ENCODE measurements around the gene WWOX.

The WWOX gene

GRCh38 chr16:79247386-79247785 lies 1147.9 kb downstream of the WWOX start:
- Histone ChIP-seq H3K9me3 (ENCODE audit: insufficient read depth, low read length, severe bottlenecking) (no peaks in the 10 kb centered on the region), H3K4me2 (ENCODE audit: insufficient read depth, low read length) (no peak overlapping the region), H3K27me3 (ENCODE audit: insufficient read depth, low read length, poor library complexity) (no peaks in the 10 kb centered on the region), H3K79me2 (ENCODE audit: insufficient read depth, low read length) (no peaks in the 10 kb centered on the region), H3K9ac (ENCODE audit: low read depth, low read length) (no peak overlapping the region), H3K36me3 (ENCODE audit: insufficient read depth, low read length) (no peaks in the 10 kb centered on the region), H3K4me3 (ENCODE audit: low read depth in 1 of 2, low read length in 2 of 2) (no peak overlapping the region), H3K27ac (ENCODE audit: low read length) (no peak overlapping the region), H4K20me1 (ENCODE audit: insufficient read depth, low read length) (no peaks in the 10 kb centered on the region), H2AFZ (ENCODE audit: low read depth, low read length) (no peak overlapping the region), H3K4me1 (ENCODE audit: insufficient read depth, low read length) (no peaks in the 10 kb centered on the region)
- TF ChIP-seq CTCF (IDR thresholded peaks at IDR 0.05; ENCODE audit: borderline replicate concordance, extremely low read depth, low read length, poor library complexity, severe bottlenecking) (no peak), EZH2 (IDR thresholded peaks at IDR 0.05; ENCODE audit: borderline replicate concordance, low read depth, low read length, severe bottlenecking) (no peak)
- ATAC-seq (ENCODE audit: insufficient read depth, low read depth) (no peak), DNase-seq (no peak)

GRCh38 chr16:79248351-79248750 lies 1148.9 kb downstream of the WWOX start:
- TF ChIP-seq CTCF (IDR thresholded peaks at IDR 0.05; ENCODE audit: borderline replicate concordance, extremely low read depth, low read length, poor library complexity, severe bottlenecking) (no peak), EZH2 (IDR thresholded peaks at IDR 0.05; ENCODE audit: borderline replicate concordance, low read depth, low read length, severe bottlenecking) (no peak)
- Histone ChIP-seq H3K4me1 (ENCODE audit: insufficient read depth, low read length) (no peaks in the 10 kb centered on the region), H3K36me3 (ENCODE audit: insufficient read depth, low read length) (no peaks in the 10 kb centered on the region), H3K27ac (ENCODE audit: low read length) (no peak overlapping the region), H2AFZ (ENCODE audit: low read depth, low read length) (no peak overlapping the region), H3K4me3 (ENCODE audit: low read depth in 1 of 2, low read length in 2 of 2) (no peak overlapping the region), H4K20me1 (ENCODE audit: insufficient read depth, low read length) (no peaks in the 10 kb centered on the region), H3K27me3 (ENCODE audit: insufficient read depth, low read length, poor library complexity) (no peaks in the 10 kb centered on the region), H3K79me2 (ENCODE audit: insufficient read depth, low read length) (no peaks in the 10 kb centered on the region), H3K4me2 (ENCODE audit: insufficient read depth, low read length) (no peak overlapping the region), H3K9ac (ENCODE audit: low read depth, low read length) (no peak overlapping the region), H3K9me3 (ENCODE audit: insufficient read depth, low read length, severe bottlenecking) (no peaks in the 10 kb centered on the region)
- ATAC-seq (ENCODE audit: insufficient read depth, low read depth) (no peak), DNase-seq (no peak)

- no peak overlapping the region for H3K4me3 ChIP-seq (ENCODE audit: low read depth in 1 of 2, low read length in 2 of 2)
- H3K27ac ChIP-seq (ENCODE audit: low read length), result no peak overlapping the region
- no peaks in the 10 kb centered on the region for H3K4me1 ChIP-seq (ENCODE audit: insufficient read depth, low read length)
- no peaks in the 10 kb centered on the region for H3K9me3 ChIP-seq (ENCODE audit: insufficient read depth, low read length, severe bottlenecking)
- DNase-seq (no peak), ATAC-seq (ENCODE audit: insufficient read depth, low read depth) (no peak)
- H3K79me2 ChIP-seq (ENCODE audit: insufficient read depth, low read length), result no peaks in the 10 kb centered on the region
- H2AFZ ChIP-seq (ENCODE audit: low read depth, low read length), result no peak overlapping the region
- TF ChIP-seq CTCF (IDR thresholded peaks at IDR 0.05; ENCODE audit: borderline replicate concordance, extremely low read depth, low read length, poor library complexity, severe bottlenecking), result no peak
- no peak for TF ChIP-seq EZH2 (IDR thresholded peaks at IDR 0.05; ENCODE audit: borderline replicate concordance, low read depth, low read length, severe bottlenecking)
- H4K20me1 ChIP-seq (ENCODE audit: insufficient read depth, low read length), result no peaks in the 10 kb centered on the region
- no peaks in the 10 kb centered on the region for H3K27me3 ChIP-seq (ENCODE audit: insufficient read depth, low read length, poor library complexity)
- H3K9ac ChIP-seq (ENCODE audit: low read depth, low read length), result no peak overlapping the region
- no peak overlapping the region for H3K4me2 ChIP-seq (ENCODE audit: insufficient read depth, low read length)
- no peaks in the 10 kb centered on the region for H3K36me3 ChIP-seq (ENCODE audit: insufficient read depth, low read length)
Measured at GRCh38 chr16:79250502-79251098, 1151.1 kb downstream of the WWOX start.
